HL-60 (cell line): ENCODE measurements around the gene ACAD11.

Source experiments
- DNase-seq, 2 experiments: peaks; one replicate each; pipeline ENCODE4 v3.0.0-alpha.2; 2010 to 2020; ENCODE audit warnings: low read depth in 1 of 2, low spot score in 1 of 2
- H3K27ac ChIP-seq: fragments of 250-450 bp; sonication (Bioruptor Pico); replicated peaks from 2 replicates; pipeline ENCODE4 v1.5.1; 2020; ENCODE audit warnings: mild to moderate bottlenecking, moderate library complexity
- H3K27me3 ChIP-seq: fragments of 250-450 bp; sonication (Bioruptor Pico); 2 replicates; pipeline ENCODE4 v1.5.1; 2021; ENCODE audit warnings: mild to moderate bottlenecking, moderate library complexity; ENCODE audit not compliant: insufficient read depth, poor library complexity, severe bottlenecking
- H3K4me3 ChIP-seq: replicated peaks from 2 replicates; pipeline ENCODE4 v1.5.1; 2011; ENCODE audit warnings: mild to moderate bottlenecking, control low read depth, low read length; ENCODE audit not compliant: insufficient read depth
- GABPA ChIP-seq: IDR thresholded peaks from 2 replicates; pipeline ENCODE4 v1.6.1; 2012; ENCODE audit warnings: low read depth
- POLR2AphosphoS5 ChIP-seq: IDR thresholded peaks from 2 replicates; pipeline ENCODE4 v1.6.1; 2012; ENCODE audit warnings: low read depth
- REST ChIP-seq: IDR thresholded peaks from 2 replicates; pipeline ENCODE4 v1.6.1; 2012; ENCODE audit warnings: low read depth; ENCODE audit not compliant: insufficient replicate concordance
- SPI1 ChIP-seq: IDR thresholded peaks from 2 replicates; pipeline ENCODE4 v1.6.1; 2012; ENCODE audit warnings: low read depth, mild to moderate bottlenecking, borderline replicate concordance
- TF ChIP-seq, protein P1 (sequence below): IDR thresholded peaks from one replicate; pipeline ENCODE4 v1.5.1; 2011; ENCODE audit warnings: low read length, control low read depth, inconsistent platforms; ENCODE audit not compliant: insufficient read depth

ACAD11 gene

DNA sequence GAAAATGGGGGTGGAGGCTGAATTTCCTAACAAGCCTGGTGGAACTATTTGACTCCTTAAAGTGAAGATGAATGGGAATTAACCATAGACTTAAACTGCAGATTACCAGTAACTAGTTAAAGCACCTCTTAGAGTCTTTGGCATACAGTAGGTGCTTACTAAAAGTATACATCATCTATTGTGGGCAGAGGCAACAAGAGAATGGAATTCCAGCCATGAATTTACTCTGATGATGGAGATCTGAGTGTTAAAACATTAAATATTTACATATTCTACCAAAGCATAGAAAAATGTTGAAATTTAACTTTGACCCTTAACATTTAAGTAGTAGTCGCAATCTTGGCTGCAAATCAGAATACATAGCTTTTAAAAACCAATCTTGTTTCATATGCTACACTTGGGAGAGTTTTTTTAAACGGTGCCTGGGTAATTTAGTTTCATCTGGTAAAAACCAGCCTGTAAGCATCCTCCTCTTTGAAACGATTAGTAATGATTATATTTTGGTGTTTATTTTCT, 5.7 kb upstream of the ACAD11 start:
- Histone ChIP-seq H3K27ac (no peak overlapping the region), H3K27me3 (no peaks in the 10 kb centered on the region), H3K4me3 (no peak overlapping the region)
- DNase-seq = no peak
- TF ChIP-seq POLR2AphosphoS5 (no peak), SPI1 (no peak), GABPA (no peak), REST (no peak)
- TF ChIP-seq, protein P1, sequence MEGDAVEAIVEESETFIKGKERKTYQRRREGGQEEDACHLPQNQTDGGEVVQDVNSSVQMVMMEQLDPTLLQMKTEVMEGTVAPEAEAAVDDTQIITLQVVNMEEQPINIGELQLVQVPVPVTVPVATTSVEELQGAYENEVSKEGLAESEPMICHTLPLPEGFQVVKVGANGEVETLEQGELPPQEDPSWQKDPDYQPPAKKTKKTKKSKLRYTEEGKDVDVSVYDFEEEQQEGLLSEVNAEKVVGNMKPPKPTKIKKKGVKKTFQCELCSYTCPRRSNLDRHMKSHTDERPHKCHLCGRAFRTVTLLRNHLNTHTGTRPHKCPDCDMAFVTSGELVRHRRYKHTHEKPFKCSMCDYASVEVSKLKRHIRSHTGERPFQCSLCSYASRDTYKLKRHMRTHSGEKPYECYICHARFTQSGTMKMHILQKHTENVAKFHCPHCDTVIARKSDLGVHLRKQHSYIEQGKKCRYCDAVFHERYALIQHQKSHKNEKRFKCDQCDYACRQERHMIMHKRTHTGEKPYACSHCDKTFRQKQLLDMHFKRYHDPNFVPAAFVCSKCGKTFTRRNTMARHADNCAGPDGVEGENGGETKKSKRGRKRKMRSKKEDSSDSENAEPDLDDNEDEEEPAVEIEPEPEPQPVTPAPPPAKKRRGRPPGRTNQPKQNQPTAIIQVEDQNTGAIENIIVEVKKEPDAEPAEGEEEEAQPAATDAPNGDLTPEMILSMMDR = no peak

DNA sequence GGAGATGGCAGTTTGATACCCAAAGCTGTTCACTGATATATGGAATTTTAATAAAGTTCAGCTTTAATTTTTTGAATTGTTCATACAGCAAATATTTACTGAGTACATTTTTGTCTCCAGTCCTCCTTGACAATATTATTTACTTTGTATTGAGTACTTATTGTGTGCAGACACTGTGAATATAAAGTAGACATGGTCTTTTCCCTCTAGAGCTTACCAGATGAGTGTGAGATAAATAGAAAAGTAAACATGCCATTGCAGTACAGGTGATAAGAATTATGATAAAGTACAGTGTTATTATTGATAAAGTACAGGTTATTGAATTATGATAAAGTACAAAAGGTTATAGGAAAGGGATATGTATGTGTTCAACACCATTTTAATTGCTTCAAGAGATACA, 2.6 kb upstream of the ACAD11 start:
- H3K4me3 ChIP-seq = no peak overlapping the region
- TF ChIP-seq SPI1 (no peak), POLR2AphosphoS5 (no peak), REST (no peak), GABPA (no peak)
- TF ChIP-seq, protein P1 = no peak
- H3K27ac ChIP-seq = no peak overlapping the region
- DNase-seq = no peak
- no peaks in the 10 kb centered on the region for H3K27me3 ChIP-seq

DNA sequence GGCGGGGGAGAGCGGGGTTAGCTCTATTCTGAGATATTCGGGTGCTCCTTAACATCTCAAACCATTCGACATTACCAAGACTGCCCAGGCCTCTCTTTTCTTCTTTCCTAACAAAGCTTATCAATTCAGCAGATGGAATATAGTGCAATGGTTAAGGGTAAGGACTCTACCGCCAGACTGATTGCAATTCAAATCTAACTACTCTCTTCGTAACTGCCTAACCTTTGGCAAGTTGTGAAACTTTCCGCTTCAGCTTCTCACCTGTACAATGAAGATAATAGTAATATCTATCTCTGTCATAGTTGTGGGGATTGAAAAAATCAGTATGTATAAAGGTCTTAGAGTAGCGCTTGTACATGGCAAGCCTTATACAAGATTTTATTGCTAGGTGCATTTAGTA, 1.5 kb upstream of the ACAD11 start:
- Histone ChIP-seq H3K4me3 (peak overlapping the region; percentile 95), H3K27ac (peak overlapping the region; percentile 98), H3K27me3 (no peaks in the 10 kb centered on the region)
- DNase-seq = no peak
- no peak for TF ChIP-seq POLR2AphosphoS5
- TF ChIP-seq GABPA = no peak
- TF ChIP-seq SPI1 = no peak
- TF ChIP-seq, protein P1 = no peak
- no peak for TF ChIP-seq REST
